Endothelial cell (in vitro differentiated cells): ENCODE results near the gene C8G. TPM values are rescaled to one million over a fixed set of nuclear protein-coding genes. Genes with fewer than 3 reads are reported as not detected.

Experiments
- DNase-seq: peaks from one replicate; pipeline ENCODE4 v3.0.0; 2021; ENCODE audit warnings: low spot score
- H3K27ac Mint-ChIP-seq: one replicate; pipeline ENCODE4 v1.8.0; 2021; ENCODE audit warnings: mixed read lengths, inconsistent platforms; ENCODE audit not compliant: unreplicated experiment
- H3K27me3 Mint-ChIP-seq: one replicate; pipeline ENCODE4 v1.8.0; 2021; ENCODE audit warnings: mild to moderate bottlenecking, moderate library complexity, mixed read lengths, inconsistent platforms; ENCODE audit not compliant: unreplicated experiment
- H3K36me3 Mint-ChIP-seq: one replicate; pipeline ENCODE4 v1.8.0; 2021; ENCODE audit warnings: mild to moderate bottlenecking, low read depth, mixed read lengths, inconsistent platforms; ENCODE audit not compliant: unreplicated experiment
- H3K4me1 Mint-ChIP-seq: one replicate; pipeline ENCODE4 v1.8.0; 2021; ENCODE audit warnings: mild to moderate bottlenecking, mixed read lengths, inconsistent platforms; ENCODE audit not compliant: unreplicated experiment
- H3K4me3 Mint-ChIP-seq: one replicate; pipeline ENCODE4 v1.8.0; 2021; ENCODE audit warnings: mild to moderate bottlenecking, mixed read lengths, inconsistent platforms; ENCODE audit not compliant: unreplicated experiment
- H3K9me3 Mint-ChIP-seq: one replicate; pipeline ENCODE4 v1.8.0; 2021; ENCODE audit warnings: mixed read lengths, inconsistent platforms; ENCODE audit not compliant: unreplicated experiment
- total RNA-seq: library from RNA; stranded (reverse); fragmentation: NEBNext Ultra II Directional; extraction: Animal tissue kit (Norgen Biotek cat#: 25700); gene quantifications from one replicate; pipeline ENCODE4 v1.2.1, GENCODE V29; 2021; ENCODE audit not compliant: unreplicated experiment
- TF ChIP-seq, protein P1 (sequence below): fragments of 200-600 bp; sonication (generic); IDR thresholded peaks from one replicate; pipeline ENCODE4 v1.5.0; 2021; ENCODE audit warnings: antibody characterized with exemption; ENCODE audit not compliant: unreplicated experiment

Gene C8G
- total RNA-seq, 1 donor from 2014 or later = 1.1 TPM

GRCh38 chr9:136941231-136942111 is 3.6 kb upstream of the C8G start:
- Mint-ChIP-seq H3K9me3 (no peaks in the 10 kb centered on the region), H3K27me3 (peaks cover 10% of the 10 kb centered on the region), H3K4me1 (peaks cover 3% of the 10 kb centered on the region), H3K4me3 (no peak overlapping the region), H3K27ac (no peak overlapping the region), H3K36me3 (peaks cover 15% of the 10 kb centered on the region)
- TF ChIP-seq, protein P1, sequence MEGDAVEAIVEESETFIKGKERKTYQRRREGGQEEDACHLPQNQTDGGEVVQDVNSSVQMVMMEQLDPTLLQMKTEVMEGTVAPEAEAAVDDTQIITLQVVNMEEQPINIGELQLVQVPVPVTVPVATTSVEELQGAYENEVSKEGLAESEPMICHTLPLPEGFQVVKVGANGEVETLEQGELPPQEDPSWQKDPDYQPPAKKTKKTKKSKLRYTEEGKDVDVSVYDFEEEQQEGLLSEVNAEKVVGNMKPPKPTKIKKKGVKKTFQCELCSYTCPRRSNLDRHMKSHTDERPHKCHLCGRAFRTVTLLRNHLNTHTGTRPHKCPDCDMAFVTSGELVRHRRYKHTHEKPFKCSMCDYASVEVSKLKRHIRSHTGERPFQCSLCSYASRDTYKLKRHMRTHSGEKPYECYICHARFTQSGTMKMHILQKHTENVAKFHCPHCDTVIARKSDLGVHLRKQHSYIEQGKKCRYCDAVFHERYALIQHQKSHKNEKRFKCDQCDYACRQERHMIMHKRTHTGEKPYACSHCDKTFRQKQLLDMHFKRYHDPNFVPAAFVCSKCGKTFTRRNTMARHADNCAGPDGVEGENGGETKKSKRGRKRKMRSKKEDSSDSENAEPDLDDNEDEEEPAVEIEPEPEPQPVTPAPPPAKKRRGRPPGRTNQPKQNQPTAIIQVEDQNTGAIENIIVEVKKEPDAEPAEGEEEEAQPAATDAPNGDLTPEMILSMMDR = no peak
- DNase-seq = no peak

DNA sequence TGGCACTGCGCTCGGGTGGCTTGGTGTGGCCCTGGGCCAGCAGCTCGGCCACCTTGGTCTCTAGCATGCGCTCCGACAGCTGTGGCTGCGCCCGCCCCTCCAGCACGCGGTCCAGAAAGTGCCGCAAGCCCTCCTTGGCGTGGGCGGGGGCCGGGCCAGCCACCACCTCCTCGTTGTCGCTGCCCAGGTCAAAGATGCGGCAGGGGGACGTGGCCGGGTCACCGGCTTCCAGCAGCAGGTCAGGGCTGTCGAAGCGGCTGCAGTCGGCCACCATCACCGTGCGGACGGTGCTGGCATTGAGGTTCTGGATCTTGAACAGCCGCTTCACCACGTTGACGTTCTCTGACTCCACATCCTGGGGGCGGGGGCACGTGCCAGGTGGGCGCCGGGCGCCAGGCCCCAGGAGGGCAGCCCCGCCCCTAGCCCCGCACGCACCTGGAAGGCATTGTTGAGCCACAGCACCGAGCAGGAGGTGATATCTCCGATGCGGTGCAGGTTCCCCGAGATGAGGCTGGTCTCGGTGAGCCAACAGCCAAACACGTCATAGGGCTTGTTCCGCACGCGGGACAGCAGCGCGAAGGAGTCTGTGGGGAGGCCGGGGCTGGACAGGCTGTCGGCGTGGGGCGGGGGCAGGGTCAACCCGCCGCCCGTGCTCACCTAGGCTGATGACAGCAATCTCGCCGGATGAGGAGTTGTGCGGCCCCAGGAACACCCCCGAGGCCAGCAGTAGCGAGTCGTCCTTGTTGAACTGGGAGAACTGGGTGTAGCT is 2.7 kb upstream of the C8G start:
- no peak for DNase-seq
- peak overlapping the region; percentile 62 for H3K4me3 Mint-ChIP-seq

DNA sequence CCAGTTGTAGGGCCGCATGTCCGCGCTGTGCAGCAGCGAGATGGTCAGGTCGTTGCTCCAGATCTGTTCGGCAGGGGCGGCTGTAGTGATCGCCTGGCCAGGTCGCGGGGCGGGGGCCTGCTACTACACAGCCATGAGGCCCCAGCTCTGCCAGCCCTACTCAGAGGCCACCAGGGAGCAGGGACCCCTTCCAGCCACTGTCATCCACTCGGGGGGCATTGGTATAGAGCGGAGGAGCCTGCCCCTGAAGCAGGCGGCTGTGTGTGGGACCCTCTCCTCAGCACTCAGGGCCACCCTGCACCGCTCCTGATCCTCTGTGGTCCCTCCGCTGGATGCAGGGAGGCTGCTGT is 2.2 kb upstream of the C8G start:
- Mint-ChIP-seq H3K36me3 (peaks cover 12% of the 10 kb centered on the region), H3K27ac (no peak overlapping the region)
- DNase-seq = no peak

More for the DNA sequence above, 2.7 kb upstream of the C8G start:
- peaks cover 12% of the 10 kb centered on the region for H3K36me3 Mint-ChIP-seq
- TF ChIP-seq, protein P1 = no peak
- H3K27me3 Mint-ChIP-seq = peaks cover 10% of the 10 kb centered on the region
- no peak overlapping the region for H3K27ac Mint-ChIP-seq
- peaks cover 3% of the 10 kb centered on the region for H3K4me1 Mint-ChIP-seq
- no peaks in the 10 kb centered on the region for H3K9me3 Mint-ChIP-seq

DNA sequence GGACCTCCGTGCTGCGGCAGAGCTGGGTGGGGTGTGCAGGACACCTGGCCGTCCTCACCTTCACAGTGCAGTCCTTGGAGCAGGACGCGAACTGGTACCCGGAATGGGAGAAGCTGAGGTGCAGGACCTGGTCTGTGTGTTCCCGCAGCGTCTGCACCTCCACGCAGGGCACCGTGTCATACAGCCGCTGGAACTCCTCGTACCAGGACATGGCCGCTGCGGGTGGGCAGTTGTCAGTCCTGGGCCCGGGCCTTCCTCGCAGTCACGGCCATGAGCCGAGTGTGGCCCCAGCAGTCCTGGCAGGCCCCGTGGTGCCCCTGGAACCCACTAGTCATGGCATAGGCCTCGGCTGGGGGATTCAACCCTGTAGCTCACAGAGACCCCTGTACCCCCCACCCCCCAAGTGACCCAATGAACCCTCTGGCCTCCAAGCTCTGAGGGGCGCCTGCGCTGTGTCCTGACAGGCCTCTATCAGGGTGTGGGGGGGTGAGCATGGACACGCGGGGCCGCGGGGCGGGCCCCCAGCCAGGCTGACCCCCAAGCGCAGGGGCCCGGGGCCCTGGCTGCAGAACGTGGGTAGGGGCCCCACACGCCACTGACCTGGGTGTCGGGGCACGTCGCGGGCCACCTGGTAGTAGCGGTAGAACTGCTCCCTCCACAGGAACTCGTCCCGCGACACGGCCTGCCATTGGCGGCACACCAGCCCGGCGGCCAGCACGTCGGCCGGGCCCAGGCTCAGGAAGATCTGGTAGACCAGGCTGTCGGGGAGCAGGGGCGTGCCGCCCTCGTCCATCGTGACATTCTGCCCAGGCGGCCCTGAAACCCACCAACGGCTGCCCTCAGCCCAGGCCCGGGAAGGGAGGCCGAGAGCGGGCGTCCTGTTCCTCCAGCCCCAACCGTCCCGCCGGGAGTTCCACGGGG is 1.5 kb upstream of the C8G start:
- Mint-ChIP-seq H3K27me3 (peaks cover 5% of the 10 kb centered on the region), H3K9me3 (no peaks in the 10 kb centered on the region), H3K4me3 (peak overlapping the region; percentile 87), H3K4me1 (peaks cover 1% of the 10 kb centered on the region), H3K27ac (peak overlapping the region; percentile 13), H3K36me3 (peaks cover 10% of the 10 kb centered on the region)
- peak; percentile 36 for DNase-seq
- TF ChIP-seq, protein P1 = no peak

More for the DNA sequence above, 2.2 kb upstream of the C8G start:
- TF ChIP-seq, protein P1 = no peak
- Mint-ChIP-seq H3K4me1 (peaks cover 3% of the 10 kb centered on the region), H3K4me3 (peak overlapping the region; percentile 62), H3K27me3 (peaks cover 10% of the 10 kb centered on the region), H3K9me3 (no peaks in the 10 kb centered on the region)
